NCI-H526 (cell line): Measurements from ENCODE around the gene DNAH9.

ENCODE experiments used
- DNase-seq, 2 experiments: peaks; one replicate each; lab custom pipeline; 2025; lab: John Stamatoyannopoulos, UW

DNAH9 gene

GRCh38 chr17:11768981-11769380 is 170.7 kb downstream of the DNAH9 start:
- no peak for DNase-seq

- DNase-seq: no peak
These were observed 173.8 kb downstream of the DNAH9 start for GRCh38 chr17:11772031-11772430.

GRCh38 chr17:11779892-11780291 is 181.6 kb downstream of the DNAH9 start:
- no peak for DNase-seq

- DNase-seq: no peak
These were observed 182.4 kb downstream of the DNAH9 start for GRCh38 chr17:11780621-11781020.

GRCh38 chr17:11786711-11787438 is 188.6 kb downstream of the DNAH9 start:
- DNase-seq: no peak

GRCh38 chr17:11795906-11796305 is 197.6 kb downstream of the DNAH9 start:
- DNase-seq: no peak

GRCh38 chr17:11797803-11798202 is 199.5 kb downstream of the DNAH9 start:
- DNase-seq: no peak

- no peak for DNase-seq
These were observed 205.1 kb downstream of the DNAH9 start for GRCh38 chr17:11803231-11803969.

GRCh38 chr17:11805138-11805537 is 206.9 kb downstream of the DNAH9 start:
- DNase-seq: no peak

GRCh38 chr17:11805952-11806351 is 207.7 kb downstream of the DNAH9 start:
- DNase-seq: no peak

GRCh38 chr17:11807606-11808005 is 209.3 kb downstream of the DNAH9 start:
- DNase-seq: no peak

GRCh38 chr17:11813278-11813677 is 215.0 kb downstream of the DNAH9 start:
- DNase-seq: no peak

- DNase-seq: no peak
These were observed 215.6 kb downstream of the DNAH9 start for GRCh38 chr17:11813871-11814270.

GRCh38 chr17:11814655-11815262 is 216.5 kb downstream of the DNAH9 start:
- no peak for DNase-seq

- no peak for DNase-seq
These were observed 218.1 kb downstream of the DNAH9 start for GRCh38 chr17:11816409-11816808.

GRCh38 chr17:11823862-11824261 is 225.6 kb downstream of the DNAH9 start:
- DNase-seq: no peak

GRCh38 chr17:11825572-11826209 is 227.4 kb downstream of the DNAH9 start:
- DNase-seq: no peak

GRCh38 chr17:11832401-11833137 is 234.3 kb downstream of the DNAH9 start:
- DNase-seq: no peak

- no peak for DNase-seq
These were observed 238.2 kb downstream of the DNAH9 start for GRCh38 chr17:11836508-11836907.

GRCh38 chr17:11840052-11840451 is 241.8 kb downstream of the DNAH9 start:
- no peak for DNase-seq

GRCh38 chr17:11840831-11841230 is 242.6 kb downstream of the DNAH9 start:
- DNase-seq: no peak

- no peak for DNase-seq
These were observed 250.1 kb downstream of the DNAH9 start for GRCh38 chr17:11848330-11848729.
